Liver (tissue), 9 donors: Measurements from ENCODE around the gene AIG1. TPM values are rescaled to one million over a fixed set of nuclear protein-coding genes. Genes with fewer than 3 reads are reported as not detected.

Source experiments
- DNase-seq: peaks from one replicate; pipeline ENCODE4 v3.0.0-alpha.2; 2017; ENCODE audit warnings: low spot score
- H3K27ac ChIP-seq, 2 donors: one replicate each; pipeline ENCODE4 v1.7.0; 2013; ENCODE audit warnings: inconsistent platforms in 2 of 2, low read length in 2 of 2, control low read depth in 1 of 2, low read depth in 1 of 2, mild to moderate bottlenecking in 1 of 2
- H3K27me3 ChIP-seq, 4 donors: one replicate each; pipeline versions ENCODE4 v1.6.1 to v1.7.0; 2013; ENCODE audit warnings: low read length in 3 of 4, inconsistent platforms in 1 of 4, mild to moderate bottlenecking in 1 of 4, moderate library complexity in 1 of 4; ENCODE audit not compliant: control insufficient read depth in 4 of 4, insufficient read depth in 4 of 4
- H3K36me3 ChIP-seq, 4 donors: one replicate each; pipeline versions ENCODE4 v1.6.1 to v1.7.0; 2013; ENCODE audit warnings: low read length in 3 of 4, mild to moderate bottlenecking in 3 of 4, low read depth in 1 of 4, moderate library complexity in 1 of 4; ENCODE audit not compliant: control insufficient read depth in 4 of 4, insufficient read depth in 3 of 4
- H3K4me1 ChIP-seq, 4 donors: one replicate each; pipeline versions ENCODE4 v1.6.1 to v1.7.0; 2013; ENCODE audit warnings: low read length in 3 of 4, mild to moderate bottlenecking in 3 of 4, moderate library complexity in 1 of 4; ENCODE audit not compliant: control insufficient read depth in 4 of 4, insufficient read depth in 4 of 4
- H3K4me3 ChIP-seq, 3 donors: one replicate each; pipeline versions ENCODE4 v1.6.1 to v1.7.0; 2013; ENCODE audit warnings: low read length in 3 of 3, control low read depth in 1 of 3, low read depth in 1 of 3, mild to moderate bottlenecking in 1 of 3
- H3K9ac ChIP-seq, 2 donors: one replicate each; pipeline ENCODE4 v1.7.0; 2013; ENCODE audit warnings: low read length in 2 of 2, mild to moderate bottlenecking in 2 of 2, moderate library complexity in 2 of 2, control low read depth in 1 of 2, low read depth in 1 of 2
- H3K9me3 ChIP-seq, 4 donors: one replicate each; pipeline versions ENCODE4 v1.6.1 to v1.7.0; 2013; ENCODE audit warnings: low read length in 3 of 4; ENCODE audit not compliant: control insufficient read depth in 4 of 4
- ATF3 ChIP-seq: IDR thresholded peaks from 2 replicates; pipeline ENCODE4 v1.6.1; 2016; ENCODE audit warnings: antibody characterized with exemption
- CTCF ChIP-seq: fragments of 150-350 bp; IDR thresholded peaks from 2 replicates; pipeline ENCODE4 v1.5.1; 2017; ENCODE audit warnings: improper control_type of control experiment, low read depth, low read length; ENCODE audit not compliant: missing input control
- FOXA1 ChIP-seq: IDR thresholded peaks from 2 replicates; pipeline ENCODE4 v1.6.1; 2016; ENCODE audit warnings: antibody characterized with exemption
- GABPA ChIP-seq, 2 donors: IDR thresholded peaks in 1 of 2; conservative IDR thresholded peaks in 1 of 2; 2 replicates each; pipeline ENCODE4 v1.6.1; 2016; ENCODE audit warnings: antibody characterized with exemption in 2 of 2, mild to moderate bottlenecking in 1 of 2, moderate library complexity in 1 of 2
- HNF4A ChIP-seq, 2 donors: conservative IDR thresholded peaks; 2 replicates each; pipeline ENCODE4 v1.6.1; 2016; ENCODE audit warnings: antibody characterized with exemption in 2 of 2, mild to moderate bottlenecking in 2 of 2
- RXRA ChIP-seq, 2 donors: IDR thresholded peaks; 2 replicates each; pipeline ENCODE4 v1.6.1; 2017 to 2018; ENCODE audit warnings: antibody characterized with exemption in 2 of 2, mild to moderate bottlenecking in 1 of 2
- YY1 ChIP-seq: IDR thresholded peaks from 2 replicates; pipeline ENCODE4 v1.6.1; 2016; ENCODE audit warnings: antibody characterized with exemption, mild to moderate bottlenecking
- WGBS: extraction: QIAGEN DNeasy Blood & Tissue Kit; methylation state at CpG from one replicate; pipeline ENCODE4 v1.1.7; 2013; 5-methylcytosine and 5-hydroxymethylcytosine counted together
- polyA plus RNA-seq, 2 donors: library from polyadenylated mRNA; stranded (reverse) in 1 of 2; unstranded in 1 of 2; fragments of 200-250 nt in 1 of 2; fragments of >200 nt in 1 of 2; fragmentation: Nextera tagmentation in 1 of 2; extraction: Ambion mirVana in 1 of 2; gene quantifications; one replicate each; pipeline versions ENCODE4 v1.2.1 to v1.2.3, GENCODE V29; 2013 to 2015
- total RNA-seq, 2 donors: library from RNA; depleted of rRNA; stranded (reverse); fragments of >200 nt; gene quantifications; one replicate each; pipeline ENCODE4 v1.2.3, GENCODE V29; 2014
- TF ChIP-seq, protein P1 (sequence below): IDR thresholded peaks from 2 replicates; pipeline ENCODE4 v1.6.1; 2016; ENCODE audit warnings: antibody characterized with exemption
- TF ChIP-seq, protein P2 (sequence below): IDR thresholded peaks from 2 replicates; pipeline ENCODE4 v1.6.1; 2016; ENCODE audit warnings: antibody characterized with exemption
- TF ChIP-seq, protein P3 (sequence below): IDR thresholded peaks from 2 replicates; pipeline ENCODE4 v1.6.1; 2016; ENCODE audit warnings: antibody characterized with exemption, mild to moderate bottlenecking
- donor health status: healthy.
- donor health status: healthy.
- donor health status: healthy.
- donor health status: healthy.
- donor health status: healthy.

AIG1 gene
- total and polyA plus RNA-seq, 4 donors = 74.8 to 169 (median 121) TPM

DNA sequence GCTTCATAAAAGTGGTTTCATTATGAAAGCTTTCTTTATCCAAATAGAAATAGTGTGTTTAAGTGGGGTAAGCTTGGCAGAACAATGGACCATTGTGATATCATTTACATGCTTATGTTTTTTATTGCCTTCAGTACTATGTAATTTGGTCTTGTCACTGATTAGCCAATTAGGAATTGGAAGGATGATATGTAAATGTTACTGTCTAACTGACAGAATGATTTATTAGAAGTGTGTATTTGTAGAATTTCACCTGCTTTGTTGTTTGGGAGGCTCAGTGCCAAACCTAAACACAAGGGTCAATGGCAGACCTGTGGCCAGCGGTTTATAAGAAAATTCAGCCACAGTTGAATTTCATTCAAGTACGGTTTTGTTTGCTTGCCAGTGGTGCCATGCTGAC is 39.0 kb downstream of the AIG1 start:
- Histone ChIP-seq H3K9ac (no peak overlapping the region), H3K27ac (peak overlapping the region in 1 of 2 donors; percentile 28), H3K9me3 (no peaks in the 10 kb centered on the region), H3K27me3 (no peaks in the 10 kb centered on the region), H3K36me3 (no peaks in the 10 kb centered on the region), H3K4me3 (no peak overlapping the region), H3K4me1 (peaks cover 0 to 16% (median 6%) of the 10 kb centered on the region in 4 donors)
- TF ChIP-seq HNF4A (conservative IDR thresholded peaks at IDR 0.05) (no peak), YY1 (peak; percentile 42), RXRA (IDR thresholded peaks at IDR 0.05) (peak in 1 of 2 donors; percentile 4), FOXA1 (no peak), GABPA (IDR thresholded peaks at IDR 0.05 in 1 of 2, conservative IDR thresholded peaks at IDR 0.05 in 1 of 2) (no peak), CTCF (no peak)
- TF ChIP-seq, protein P1, sequence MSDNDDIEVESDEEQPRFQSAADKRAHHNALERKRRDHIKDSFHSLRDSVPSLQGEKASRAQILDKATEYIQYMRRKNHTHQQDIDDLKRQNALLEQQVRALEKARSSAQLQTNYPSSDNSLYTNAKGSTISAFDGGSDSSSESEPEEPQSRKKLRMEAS = no peak
- TF ChIP-seq, protein P2, sequence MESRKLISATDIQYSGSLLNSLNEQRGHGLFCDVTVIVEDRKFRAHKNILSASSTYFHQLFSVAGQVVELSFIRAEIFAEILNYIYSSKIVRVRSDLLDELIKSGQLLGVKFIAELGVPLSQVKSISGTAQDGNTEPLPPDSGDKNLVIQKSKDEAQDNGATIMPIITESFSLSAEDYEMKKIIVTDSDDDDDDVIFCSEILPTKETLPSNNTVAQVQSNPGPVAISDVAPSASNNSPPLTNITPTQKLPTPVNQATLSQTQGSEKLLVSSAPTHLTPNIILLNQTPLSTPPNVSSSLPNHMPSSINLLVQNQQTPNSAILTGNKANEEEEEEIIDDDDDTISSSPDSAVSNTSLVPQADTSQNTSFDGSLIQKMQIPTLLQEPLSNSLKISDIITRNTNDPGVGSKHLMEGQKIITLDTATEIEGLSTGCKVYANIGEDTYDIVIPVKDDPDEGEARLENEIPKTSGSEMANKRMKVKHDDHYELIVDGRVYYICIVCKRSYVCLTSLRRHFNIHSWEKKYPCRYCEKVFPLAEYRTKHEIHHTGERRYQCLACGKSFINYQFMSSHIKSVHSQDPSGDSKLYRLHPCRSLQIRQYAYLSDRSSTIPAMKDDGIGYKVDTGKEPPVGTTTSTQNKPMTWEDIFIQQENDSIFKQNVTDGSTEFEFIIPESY = no peak
- TF ChIP-seq, protein P3, sequence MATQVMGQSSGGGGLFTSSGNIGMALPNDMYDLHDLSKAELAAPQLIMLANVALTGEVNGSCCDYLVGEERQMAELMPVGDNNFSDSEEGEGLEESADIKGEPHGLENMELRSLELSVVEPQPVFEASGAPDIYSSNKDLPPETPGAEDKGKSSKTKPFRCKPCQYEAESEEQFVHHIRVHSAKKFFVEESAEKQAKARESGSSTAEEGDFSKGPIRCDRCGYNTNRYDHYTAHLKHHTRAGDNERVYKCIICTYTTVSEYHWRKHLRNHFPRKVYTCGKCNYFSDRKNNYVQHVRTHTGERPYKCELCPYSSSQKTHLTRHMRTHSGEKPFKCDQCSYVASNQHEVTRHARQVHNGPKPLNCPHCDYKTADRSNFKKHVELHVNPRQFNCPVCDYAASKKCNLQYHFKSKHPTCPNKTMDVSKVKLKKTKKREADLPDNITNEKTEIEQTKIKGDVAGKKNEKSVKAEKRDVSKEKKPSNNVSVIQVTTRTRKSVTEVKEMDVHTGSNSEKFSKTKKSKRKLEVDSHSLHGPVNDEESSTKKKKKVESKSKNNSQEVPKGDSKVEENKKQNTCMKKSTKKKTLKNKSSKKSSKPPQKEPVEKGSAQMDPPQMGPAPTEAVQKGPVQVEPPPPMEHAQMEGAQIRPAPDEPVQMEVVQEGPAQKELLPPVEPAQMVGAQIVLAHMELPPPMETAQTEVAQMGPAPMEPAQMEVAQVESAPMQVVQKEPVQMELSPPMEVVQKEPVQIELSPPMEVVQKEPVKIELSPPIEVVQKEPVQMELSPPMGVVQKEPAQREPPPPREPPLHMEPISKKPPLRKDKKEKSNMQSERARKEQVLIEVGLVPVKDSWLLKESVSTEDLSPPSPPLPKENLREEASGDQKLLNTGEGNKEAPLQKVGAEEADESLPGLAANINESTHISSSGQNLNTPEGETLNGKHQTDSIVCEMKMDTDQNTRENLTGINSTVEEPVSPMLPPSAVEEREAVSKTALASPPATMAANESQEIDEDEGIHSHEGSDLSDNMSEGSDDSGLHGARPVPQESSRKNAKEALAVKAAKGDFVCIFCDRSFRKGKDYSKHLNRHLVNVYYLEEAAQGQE = no peak
- DNase-seq = no peak
- 30% methylated on average over 2 of the region's 2 CpGs for WGBS

DNA sequence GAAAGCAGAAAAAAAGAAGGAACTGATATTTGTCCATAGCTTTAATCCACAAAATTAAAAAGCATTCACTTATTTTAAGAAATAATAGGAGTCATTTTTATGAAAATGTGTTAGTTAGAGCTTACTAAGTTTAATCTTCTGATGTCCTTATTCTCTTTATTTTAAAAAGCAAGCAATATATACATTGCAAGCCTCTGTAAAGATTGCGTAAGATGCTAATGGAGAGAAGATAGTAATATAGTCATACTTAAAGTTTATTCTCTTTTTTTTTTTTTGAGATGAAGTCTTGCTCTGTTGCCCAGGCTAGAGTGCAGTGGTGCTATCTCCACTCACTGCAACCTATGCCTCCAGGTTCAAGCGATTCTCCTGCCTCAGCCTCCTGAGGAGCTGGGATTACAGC is 39.7 kb downstream of the AIG1 start:
- no peak overlapping the region for H3K9ac ChIP-seq
- H3K4me1 ChIP-seq = peaks cover 0 to 18% (median 6%) of the 10 kb centered on the region in 4 donors
- no peaks in the 10 kb centered on the region for H3K27me3 ChIP-seq
- DNase-seq = no peak
- H3K36me3 ChIP-seq = no peaks in the 10 kb centered on the region
- WGBS = 98% methylated on average over 2 of the region's 2 CpGs
- TF ChIP-seq ATF3 (no peak), YY1 (no peak), CTCF (no peak)
- TF ChIP-seq, protein P2 = no peak
- no peak overlapping the region for H3K27ac ChIP-seq
- H3K4me3 ChIP-seq = no peak overlapping the region
- H3K9me3 ChIP-seq = no peaks in the 10 kb centered on the region
